NOMO-1 treated with DMSO at 0.1 percent for 48 hours (cell line): ENCODE measurements around the gene ADAT3.

Experiments
- DNase-seq: peaks from one replicate; lab custom pipeline; 2025; ENCODE audit not compliant: unreplicated experiment; lab: John Stamatoyannopoulos, UW

Gene ADAT3

DNA sequence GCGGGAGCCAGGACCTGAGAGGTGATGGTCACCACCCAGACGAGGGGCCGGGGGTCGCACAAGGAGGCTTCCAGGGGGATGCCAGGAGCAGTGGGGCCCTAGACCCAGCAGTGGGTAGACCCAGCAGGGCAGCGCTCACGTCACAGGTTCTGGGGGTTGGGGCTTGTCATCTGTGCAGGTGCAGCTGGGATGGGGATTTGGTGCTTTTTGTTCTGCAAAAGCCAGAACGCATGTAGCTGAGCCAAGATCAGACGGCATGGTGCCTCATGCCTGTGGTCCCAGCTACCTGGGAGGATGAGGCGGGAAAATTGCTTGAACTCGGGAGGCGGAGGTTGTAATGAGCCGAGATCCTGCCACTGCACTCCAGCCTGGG lies 50.9 kb downstream of the ADAT3 start:
- DNase-seq = no peak

DNA sequence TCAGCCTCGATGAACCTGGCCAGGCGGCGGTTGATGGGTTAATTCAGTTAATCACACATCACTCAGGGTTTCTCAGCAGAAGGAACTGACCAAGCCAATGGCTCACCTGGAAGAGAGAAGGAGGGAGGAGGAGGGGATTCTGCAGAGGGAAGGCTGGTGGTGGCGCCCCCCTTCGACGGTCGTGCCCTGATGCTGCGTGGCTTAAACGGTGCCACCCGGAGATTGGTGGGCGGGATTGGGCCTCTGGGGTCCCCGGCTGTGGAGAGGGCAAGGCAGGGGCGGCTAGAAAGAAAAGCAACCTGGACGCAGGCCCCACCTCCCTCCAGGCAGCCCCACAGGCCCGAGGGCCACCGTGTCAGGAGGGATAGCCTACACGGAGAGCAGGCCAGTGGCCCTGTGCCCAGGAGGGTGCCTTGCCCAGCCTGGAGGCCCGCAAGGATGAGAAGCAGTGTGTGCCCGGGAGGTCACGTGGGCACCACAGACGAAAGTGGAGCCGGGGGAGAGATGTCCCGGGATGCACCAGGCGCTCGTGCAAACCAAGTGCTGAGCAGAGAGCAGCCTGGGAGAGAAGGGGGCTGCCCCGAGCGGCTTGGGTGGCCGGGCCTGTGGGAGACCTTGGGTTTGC lies 51.8 kb downstream of the ADAT3 start:
- no peak for DNase-seq

DNA sequence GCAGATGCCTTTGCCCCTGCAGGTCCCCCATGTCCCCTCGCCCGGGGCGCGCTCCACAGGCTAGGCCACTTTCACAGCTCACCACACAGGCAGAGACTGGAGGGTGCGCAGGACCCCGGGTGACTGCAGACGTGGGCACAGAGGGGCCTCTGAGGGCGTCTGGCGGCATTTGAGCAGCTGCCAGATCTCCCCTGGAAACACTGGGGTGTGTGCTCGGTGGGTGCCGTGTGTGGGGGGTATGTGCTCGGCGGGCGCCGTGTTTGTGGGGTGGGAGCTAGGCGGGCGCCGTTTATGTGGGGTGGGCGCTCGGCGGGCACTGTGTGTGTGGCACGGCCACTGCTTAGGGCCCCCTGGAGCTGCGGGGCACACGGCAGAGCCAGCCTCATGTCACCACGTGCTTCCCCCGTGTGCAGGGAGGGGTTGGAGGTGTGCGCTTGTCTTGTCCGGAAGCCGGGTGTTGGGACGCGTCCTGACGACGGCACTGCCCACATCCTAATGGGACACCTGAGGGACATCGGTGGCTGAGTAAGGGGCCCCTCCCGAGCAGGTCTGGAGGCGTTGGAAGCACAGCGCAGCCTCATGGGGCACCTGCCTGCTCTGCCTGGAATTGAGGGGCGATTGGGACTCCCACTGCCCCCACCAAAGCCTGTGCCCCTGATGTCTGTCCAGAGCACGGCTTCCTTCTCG lies 52.5 kb downstream of the ADAT3 start:
- DNase-seq = no peak

DNA sequence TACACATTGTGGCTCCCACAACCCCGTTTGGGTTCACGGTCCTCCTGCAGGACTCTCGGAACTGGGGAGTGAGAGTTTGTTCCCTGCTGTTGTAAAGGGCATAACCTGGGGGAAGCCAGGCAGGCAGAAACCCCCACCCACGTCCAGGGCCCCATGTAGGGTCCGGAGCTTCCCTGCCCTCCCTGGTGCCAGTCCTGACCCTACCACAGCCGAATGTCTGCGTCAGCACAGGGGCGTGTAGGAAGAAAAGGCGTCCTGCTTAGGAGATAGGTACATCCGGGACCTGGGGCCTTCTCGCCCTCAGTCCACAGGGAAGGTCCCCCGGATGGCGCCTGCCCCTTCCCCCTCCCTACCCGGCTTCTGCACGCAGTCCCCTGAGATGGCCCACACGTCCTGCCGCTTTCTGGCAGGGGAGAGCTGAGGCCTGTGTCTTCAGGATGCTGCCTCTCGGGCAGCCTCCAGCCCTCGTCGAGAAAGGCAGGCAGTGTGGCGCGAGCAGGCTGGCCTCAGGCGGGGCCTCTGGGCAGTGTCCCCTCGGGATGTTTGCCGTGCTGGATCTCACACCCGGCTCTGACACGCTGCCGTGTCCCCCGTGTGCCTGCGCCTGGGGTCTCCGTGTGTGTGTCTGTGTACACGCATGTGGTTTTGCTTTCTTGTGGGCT lies 54.9 kb downstream of the ADAT3 start:
- no peak for DNase-seq

DNA sequence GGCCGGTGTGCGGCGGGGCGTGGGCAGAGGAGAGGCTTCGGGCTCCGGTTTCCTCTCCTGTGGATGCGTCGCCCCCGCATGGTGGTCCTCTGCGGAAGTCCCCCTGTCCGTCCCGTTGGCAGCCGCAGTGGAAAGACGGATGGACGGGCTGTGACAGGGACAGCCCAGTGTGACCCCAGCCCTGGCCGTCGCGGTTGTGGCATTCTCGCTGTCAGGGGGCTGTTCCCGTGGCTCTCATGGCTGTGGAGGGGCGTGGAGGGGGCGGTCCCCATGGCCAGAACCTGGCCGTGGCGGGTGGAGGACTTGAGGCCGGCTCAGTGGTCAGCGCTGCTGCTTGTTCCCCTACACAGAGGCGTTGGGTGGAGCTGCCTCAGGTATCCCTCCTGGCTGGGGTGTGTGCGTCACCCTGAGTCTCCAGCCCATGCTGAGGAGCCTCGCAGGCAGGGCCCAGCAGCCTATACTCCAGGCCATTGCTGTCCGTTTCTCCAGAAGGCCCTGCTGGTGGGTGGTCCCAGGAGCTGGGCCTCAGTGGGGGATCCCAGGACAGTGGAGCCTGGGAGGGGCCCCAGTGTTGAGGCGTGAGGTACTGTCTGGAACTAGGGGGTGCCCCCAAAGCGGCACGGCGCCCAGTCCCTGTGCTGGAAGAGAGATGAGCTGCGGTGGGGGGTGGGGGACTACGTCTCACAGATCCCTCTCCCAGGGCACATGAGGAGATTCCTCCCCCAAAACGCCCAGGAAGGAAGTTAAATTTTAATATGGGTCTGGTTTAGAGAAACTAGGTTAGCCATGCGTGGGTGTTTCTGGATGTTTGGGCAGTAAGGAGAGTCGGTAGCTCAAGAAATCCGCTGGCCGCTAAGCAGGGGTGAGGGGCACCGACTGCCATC lies 56.0 kb downstream of the ADAT3 start:
- DNase-seq = no peak

DNA sequence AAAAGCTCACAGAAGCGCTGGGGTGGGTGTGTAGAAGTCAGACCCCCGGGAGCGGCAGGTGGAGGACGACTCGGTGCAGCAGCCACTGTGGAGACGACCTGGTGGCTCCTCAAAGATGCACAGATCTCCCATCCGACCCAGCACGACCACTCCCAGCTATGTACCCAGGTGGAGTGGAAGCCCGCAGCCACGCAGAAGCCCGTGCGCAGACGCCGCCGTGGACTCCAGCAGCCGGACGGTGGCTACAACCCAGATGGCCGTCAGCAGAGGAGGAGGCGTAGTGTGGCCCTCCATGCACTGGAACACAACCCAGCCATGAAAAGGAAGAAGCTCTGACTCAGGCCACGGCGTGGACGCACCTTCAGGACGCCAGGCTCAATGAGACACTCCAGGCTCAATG lies 57.5 kb downstream of the ADAT3 start:
- no peak for DNase-seq
